ENCODE data around the gene CDK5RAP3. TPM values are rescaled to one million over a fixed set of nuclear protein-coding genes. Genes with fewer than 3 reads are reported as not detected.

CDK5RAP3 gene
- total RNA-seq, 2 experiments from 2014 or later = 206 to 224 TPM

GRCh38 chr17:47959825-47960655 lies 10.9 kb upstream of the CDK5RAP3 start:
- POLR2A ChIA-PET = interaction anchor here (1.2 kb wide), 1 partner anchor 10 kb away, joined by 5 read pairs; no protein-coding TSS in a partner anchor
- DNase-seq (no peak), ATAC-seq (ENCODE audit: poor library complexity) (no peak)
- no peak for TF ChIP-seq CTCF (IDR thresholded peaks at IDR 0.05)
- H3K36me3 Mint-ChIP-seq (ENCODE audit: low read depth) = no peaks in the 10 kb centered on the region
- intact Hi-C loops (cut with DNase I, micrococcal nuclease) = no loop called here
- H3K27ac Mint-ChIP-seq = no peak overlapping the region
- Histone ChIP-seq H3K4me3 (ENCODE audit: low read length) (no peak overlapping the region), H3K9me3 (ENCODE audit: control insufficient read depth in 1 of 2, insufficient read depth in 1 of 2, low read length in 2 of 2) (no peaks in the 10 kb centered on the region), H3K4me1 (ENCODE audit: insufficient read depth, low read length) (no peaks in the 10 kb centered on the region), H3K27me3 (ENCODE audit: control insufficient read depth in 1 of 2, insufficient read depth in 2 of 2, low read length in 2 of 2) (no peaks in the 10 kb centered on the region), H3K36me3 (ENCODE audit: insufficient read depth, low read length) (no peaks in the 10 kb centered on the region), H3K27ac (ENCODE audit: low read depth in 1 of 2, low read length in 2 of 2) (no peak overlapping the region)
- no peaks in the 10 kb centered on the region for H3K9me3 Mint-ChIP-seq
- H3K27me3 Mint-ChIP-seq = no peaks in the 10 kb centered on the region
- H3K4me3 Mint-ChIP-seq = no peak overlapping the region
- CTCF ChIA-PET = interaction anchor here (1.0 to 2.1 kb wide), 2 partner anchors 10 to 11 kb away, joined by 3 to 7 read pairs; no protein-coding TSS in a partner anchor
- H3K4me1 Mint-ChIP-seq (ENCODE audit: low read depth) = no peaks in the 10 kb centered on the region

GRCh38 chr17:47961406-47961805 lies 9.5 kb upstream of the CDK5RAP3 start:
- Histone ChIP-seq H3K4me3 (ENCODE audit: low read length) (no peak overlapping the region), H3K27me3 (ENCODE audit: control insufficient read depth in 1 of 2, insufficient read depth in 2 of 2, low read length in 2 of 2) (no peaks in the 10 kb centered on the region), H3K9me3 (ENCODE audit: control insufficient read depth in 1 of 2, insufficient read depth in 1 of 2, low read length in 2 of 2) (no peaks in the 10 kb centered on the region), H3K4me1 (ENCODE audit: insufficient read depth, low read length) (no peaks in the 10 kb centered on the region), H3K36me3 (ENCODE audit: insufficient read depth, low read length) (no peaks in the 10 kb centered on the region), H3K27ac (ENCODE audit: low read depth in 1 of 2, low read length in 2 of 2) (no peak overlapping the region)
- no peak overlapping the region for H3K27ac Mint-ChIP-seq
- no peak overlapping the region for H3K4me3 Mint-ChIP-seq
- no peaks in the 10 kb centered on the region for H3K9me3 Mint-ChIP-seq
- DNase-seq (no peak), ATAC-seq (ENCODE audit: poor library complexity) (no peak)
- H3K4me1 Mint-ChIP-seq (ENCODE audit: low read depth) = no peaks in the 10 kb centered on the region
- POLR2A ChIA-PET = interaction anchor here (1.2 kb wide), 1 partner anchor 11 kb away, joined by 5 read pairs; no protein-coding TSS in a partner anchor
- no peaks in the 10 kb centered on the region for H3K27me3 Mint-ChIP-seq
- no peaks in the 10 kb centered on the region for H3K36me3 Mint-ChIP-seq (ENCODE audit: low read depth)
- no peak for TF ChIP-seq CTCF (IDR thresholded peaks at IDR 0.05)
- intact Hi-C loops (cut with DNase I, micrococcal nuclease) = no loop called here
- CTCF ChIA-PET = no interaction called here

GRCh38 chr17:47962901-47963300 lies 8.0 kb upstream of the CDK5RAP3 start:
- Mint-ChIP-seq H3K9me3 (no peaks in the 10 kb centered on the region), H3K4me3 (no peak overlapping the region), H3K27me3 (no peaks in the 10 kb centered on the region), H3K4me1 (ENCODE audit: low read depth) (no peaks in the 10 kb centered on the region), H3K36me3 (ENCODE audit: low read depth) (no peaks in the 10 kb centered on the region), H3K27ac (no peak overlapping the region)
- Histone ChIP-seq H3K4me3 (ENCODE audit: low read length) (no peak overlapping the region), H3K27ac (ENCODE audit: low read depth in 1 of 2, low read length in 2 of 2) (no peak overlapping the region), H3K4me1 (ENCODE audit: insufficient read depth, low read length) (no peaks in the 10 kb centered on the region), H3K9me3 (ENCODE audit: control insufficient read depth in 1 of 2, insufficient read depth in 1 of 2, low read length in 2 of 2) (no peaks in the 10 kb centered on the region), H3K36me3 (ENCODE audit: insufficient read depth, low read length) (no peaks in the 10 kb centered on the region), H3K27me3 (ENCODE audit: control insufficient read depth in 1 of 2, insufficient read depth in 2 of 2, low read length in 2 of 2) (no peaks in the 10 kb centered on the region)
- POLR2A ChIA-PET = no interaction called here
- ATAC-seq (ENCODE audit: poor library complexity) (no peak), DNase-seq (no peak)
- TF ChIP-seq CTCF (IDR thresholded peaks at IDR 0.05) = no peak
- intact Hi-C loops (cut with DNase I, micrococcal nuclease) = no loop called here
- CTCF ChIA-PET = no interaction called here

Measured in CD4-positive, alpha-beta T cell (primary cell).